Inflammatory macrophage treated with lipopolysaccharide for 1 hour (primary cell): ENCODE data around the gene IGFBP5.

Experiments used
- DNase-seq, 2 donors: peaks; one replicate each; pipeline ENCODE4 v3.0.0-alpha.2; 2020 to 2022

Gene IGFBP5

GRCh38 chr2:216713691-216714336 is 18.5 kb upstream of the IGFBP5 start:
- DNase-seq = no peak

- DNase-seq = no peak
These were observed 16.0 kb upstream of the IGFBP5 start for GRCh38 chr2:216711348-216711747.

DNA sequence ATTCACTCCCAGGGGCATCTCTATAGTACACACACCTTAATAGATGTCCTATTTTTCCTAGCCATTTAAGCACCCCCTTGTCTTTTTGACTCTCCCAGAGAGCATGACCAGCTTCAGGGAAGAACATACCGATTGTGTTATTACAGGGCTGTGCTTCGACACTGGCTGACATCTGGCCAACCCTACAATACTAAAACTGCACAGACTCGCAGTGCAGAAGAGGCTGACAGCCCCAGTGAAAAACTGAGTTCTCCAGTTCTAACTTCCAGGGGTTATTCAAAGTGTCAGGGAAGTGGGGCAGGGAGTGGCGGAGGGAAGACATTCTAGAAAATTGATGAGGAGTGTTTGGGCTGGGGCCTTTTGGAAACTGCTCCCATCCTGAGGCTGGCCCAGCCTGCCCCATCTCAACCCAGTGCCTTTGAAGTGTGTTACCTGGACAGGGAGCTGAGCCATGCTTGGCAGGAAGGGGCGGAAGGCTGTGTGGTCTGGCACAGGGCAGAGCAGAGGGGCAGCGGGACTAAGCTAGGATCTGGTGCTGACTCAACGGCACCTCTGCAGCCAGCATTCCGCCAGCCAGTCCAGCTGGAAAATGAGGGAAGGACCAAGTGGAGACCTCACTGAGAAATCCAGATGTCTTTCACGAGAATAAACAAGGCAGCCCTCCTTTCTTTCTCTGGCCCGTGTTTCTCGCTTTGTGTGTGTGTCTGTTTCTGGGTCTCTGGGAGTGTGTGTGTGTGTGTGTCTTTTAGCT is 15.4 kb upstream of the IGFBP5 start:
- no peak for DNase-seq

DNA sequence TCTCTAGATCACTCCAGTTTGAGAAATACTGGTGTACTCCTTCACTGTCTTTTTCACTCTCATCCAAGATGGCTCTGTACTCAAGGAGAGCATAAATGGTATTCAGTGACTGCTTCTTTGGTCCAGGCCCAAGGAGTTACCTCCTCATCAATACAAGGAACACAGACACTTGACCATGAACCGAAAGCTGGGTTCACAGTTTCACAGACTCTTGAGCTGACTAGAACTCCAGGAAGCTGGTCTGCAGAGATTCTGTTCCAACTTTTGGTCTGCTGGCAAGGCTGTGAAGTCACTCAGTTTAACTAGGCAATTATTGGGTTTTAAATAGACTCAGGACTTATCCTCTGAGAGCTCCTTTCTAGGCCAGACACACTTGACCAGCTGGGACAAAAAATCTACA is 7.4 kb upstream of the IGFBP5 start:
- no peak for DNase-seq

DNA sequence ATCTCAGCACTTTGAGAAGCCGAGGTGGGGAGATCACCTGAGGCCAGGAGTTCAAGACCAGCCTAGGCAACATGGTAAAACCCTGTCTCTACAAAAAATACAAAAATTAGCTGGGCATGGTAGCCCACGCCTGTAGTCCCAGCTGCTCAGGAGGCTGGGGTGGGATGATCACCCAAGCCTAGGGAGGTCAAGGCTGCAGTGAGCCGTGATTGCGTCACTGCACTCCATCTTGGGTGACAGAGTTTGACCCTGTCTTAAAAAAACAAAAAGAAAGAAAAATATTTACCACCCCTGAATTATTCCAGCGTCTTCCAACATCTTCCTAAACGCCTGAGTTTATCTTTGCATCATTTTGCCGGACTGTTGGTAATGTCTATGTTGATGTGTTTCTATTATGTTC is 6.2 kb upstream of the IGFBP5 start:
- no peak for DNase-seq

GRCh38 chr2:216700781-216701180 is 5.4 kb upstream of the IGFBP5 start:
- no peak for DNase-seq

DNA sequence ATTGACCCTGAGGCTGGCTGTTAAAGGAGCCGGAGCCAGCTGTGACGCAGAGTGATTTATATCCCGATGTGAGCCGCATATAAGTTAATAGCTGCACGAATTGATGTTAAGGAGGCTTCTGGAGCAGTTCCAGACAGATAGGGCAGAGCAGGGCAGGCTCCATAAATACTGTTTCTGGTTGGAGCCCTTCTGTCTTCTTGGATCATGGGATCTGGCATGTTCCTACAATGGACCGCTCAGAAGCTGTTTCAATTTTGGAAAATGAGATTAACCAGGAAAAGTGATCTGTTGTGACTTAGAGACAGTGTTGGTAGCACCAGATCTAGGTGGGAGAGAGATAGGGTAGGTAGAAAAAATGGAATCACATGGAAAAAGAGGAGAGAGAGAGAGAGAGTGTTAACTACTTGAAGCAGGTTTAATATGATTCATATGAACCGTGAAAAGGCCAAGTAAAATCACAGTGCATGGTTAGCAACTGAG is 4.8 kb upstream of the IGFBP5 start:
- no peak for DNase-seq

GRCh38 chr2:216698895-216699294 is 3.5 kb upstream of the IGFBP5 start:
- peak; percentile 34 to 41 for DNase-seq

DNA sequence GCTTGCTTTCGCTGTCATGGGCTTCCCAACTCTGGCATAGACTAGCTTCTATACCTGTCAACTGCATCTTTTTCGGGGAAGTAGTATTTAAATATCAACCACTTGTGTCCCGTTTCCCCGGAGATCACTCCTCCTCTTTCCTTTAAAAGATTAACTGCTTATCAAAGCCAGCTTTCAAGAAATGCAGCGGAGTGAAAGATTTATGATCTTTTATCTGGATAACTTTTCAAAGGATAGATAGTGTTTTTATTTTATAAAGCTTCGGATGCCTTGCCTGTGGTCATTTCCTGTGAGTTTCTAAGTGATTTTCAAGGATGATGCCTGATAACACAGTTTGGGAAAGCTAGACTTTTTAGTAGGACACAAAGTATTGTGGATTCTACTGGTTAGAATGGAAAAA is 2.9 kb upstream of the IGFBP5 start:
- no peak for DNase-seq

DNA sequence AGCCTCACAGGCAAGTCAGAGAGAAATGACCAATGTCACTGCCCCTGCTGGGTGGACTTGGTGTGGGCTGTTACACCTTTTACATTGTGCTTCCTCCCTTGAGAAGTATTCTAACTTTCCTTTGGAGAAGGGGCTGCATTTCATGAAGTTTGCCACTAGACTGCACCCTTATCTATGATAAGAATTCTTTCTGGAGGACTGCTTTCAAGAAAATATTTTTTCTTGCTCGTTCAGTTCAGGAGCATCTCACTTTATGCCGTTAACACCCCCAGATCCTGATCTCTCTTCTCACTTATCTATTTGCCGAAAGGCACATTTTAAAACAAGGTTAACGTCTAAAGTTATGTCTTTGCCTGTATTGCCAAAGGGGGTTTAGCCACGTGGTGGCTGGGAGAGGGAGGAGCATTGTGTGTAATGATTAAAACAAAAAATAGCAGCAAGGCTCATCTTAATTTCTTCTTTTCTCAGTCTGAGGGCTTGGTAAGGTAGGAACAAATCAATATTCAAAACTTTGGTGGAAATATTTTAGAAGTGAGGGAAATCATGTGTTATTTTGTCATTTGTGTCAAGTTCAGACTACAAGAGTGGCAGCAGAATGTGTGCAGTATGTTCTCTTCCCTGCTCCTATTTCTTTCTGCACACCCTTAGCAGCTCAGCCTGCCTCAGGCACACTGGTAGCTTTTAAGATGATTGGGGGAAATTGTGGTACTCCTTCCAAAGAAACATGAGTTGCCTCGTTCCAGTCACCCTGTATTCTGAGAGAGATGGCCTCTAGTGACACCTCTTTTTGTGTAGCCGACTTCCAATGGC is 1.6 kb upstream of the IGFBP5 start:
- no peak for DNase-seq

- DNase-seq = no peak
These were observed 972 bp upstream of the IGFBP5 start for GRCh38 chr2:216696321-216696720.

DNA sequence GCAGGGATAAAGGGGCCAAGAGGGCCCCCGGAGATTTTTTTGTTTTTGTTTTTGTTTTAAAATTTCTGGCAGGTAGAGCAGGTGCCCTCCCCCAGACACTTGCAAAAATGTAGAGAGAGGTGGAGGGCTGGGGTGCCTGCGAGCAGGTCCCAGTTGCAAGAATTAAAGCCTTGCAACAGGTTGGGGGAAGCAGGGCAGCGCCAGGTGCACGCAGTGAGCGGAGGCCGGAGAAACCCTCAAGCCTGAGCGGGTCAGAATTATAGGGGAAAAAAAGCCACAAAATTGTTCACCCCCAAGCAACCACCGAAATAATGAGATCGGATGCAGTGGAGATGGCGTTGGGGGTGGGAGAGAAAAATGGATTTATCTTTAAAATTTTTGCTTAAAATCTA is 527 bp downstream of the IGFBP5 start:
- DNase-seq = no peak

DNA sequence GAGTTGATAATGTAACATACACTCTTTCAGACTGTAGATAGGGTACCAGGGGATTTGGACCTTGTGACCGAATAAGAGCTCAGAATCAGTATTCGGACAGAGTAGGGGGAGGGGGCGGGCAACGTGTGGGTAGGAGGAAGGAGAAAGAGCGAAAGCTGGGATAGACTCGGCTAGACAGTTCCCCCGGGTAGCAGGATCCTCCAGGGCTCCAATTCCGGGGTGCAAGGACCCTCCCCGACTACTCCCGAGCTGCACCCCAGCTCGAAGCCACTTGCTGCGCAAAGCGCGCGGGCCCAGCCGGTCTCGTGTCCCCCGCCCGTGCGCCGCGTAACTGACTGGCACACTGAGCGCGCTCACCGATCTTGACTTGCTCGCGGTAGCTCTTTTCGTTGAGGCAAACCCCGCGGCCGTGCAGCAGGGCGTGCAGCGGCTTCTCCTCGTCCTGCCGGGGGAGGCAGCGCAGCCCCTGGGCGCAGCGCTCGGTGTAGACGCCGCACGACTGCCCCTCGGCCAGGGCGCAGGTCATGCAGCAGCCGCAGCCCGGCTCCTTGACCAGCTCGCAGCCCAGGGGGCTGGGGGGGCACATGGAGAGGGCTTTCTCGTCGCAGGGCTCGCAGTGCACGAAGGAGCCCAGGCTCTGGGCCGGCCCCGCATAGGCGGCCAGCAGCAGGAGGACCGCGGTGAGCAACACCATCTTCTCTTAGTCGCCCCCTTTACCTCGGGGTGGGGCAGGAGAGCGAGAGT is 1.1 kb downstream of the IGFBP5 start:
- no peak for DNase-seq

DNA sequence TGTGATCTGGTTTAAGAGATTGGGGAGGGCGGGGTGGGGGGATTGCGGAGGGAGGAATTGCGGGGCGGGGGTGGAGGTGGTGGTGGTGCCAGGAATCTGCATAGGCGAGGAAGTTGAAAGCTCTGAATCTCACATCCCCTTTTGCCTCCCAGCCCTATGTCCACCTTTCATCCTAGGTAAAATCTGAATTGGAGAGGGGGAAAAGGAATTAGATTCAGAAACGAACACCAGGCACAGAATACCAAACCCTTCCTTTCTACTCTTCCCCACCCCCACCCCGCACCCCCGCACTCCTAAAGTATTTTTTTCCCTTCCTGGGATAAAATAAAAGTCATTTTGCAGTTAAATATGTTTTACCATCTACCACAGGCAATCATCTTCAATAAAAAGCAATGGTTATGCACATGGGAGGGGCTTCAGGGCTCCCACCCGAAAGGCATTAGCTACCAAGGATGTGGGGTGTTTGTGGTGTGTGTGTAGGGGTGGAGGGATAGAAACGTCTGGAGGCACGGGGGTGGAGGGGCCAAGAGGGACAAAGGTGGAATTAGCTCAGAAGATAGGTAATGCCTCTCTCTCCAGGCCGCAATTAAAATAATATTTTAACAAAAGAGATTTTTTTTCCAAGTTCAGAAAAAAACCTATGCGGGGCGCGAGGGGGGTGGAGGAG is 1.8 kb downstream of the IGFBP5 start:
- no peak for DNase-seq

GRCh38 chr2:216692636-216693413 is 2.5 kb downstream of the IGFBP5 start:
- DNase-seq = no peak

GRCh38 chr2:216690853-216691741 is 4.3 kb downstream of the IGFBP5 start:
- DNase-seq = no peak

DNA sequence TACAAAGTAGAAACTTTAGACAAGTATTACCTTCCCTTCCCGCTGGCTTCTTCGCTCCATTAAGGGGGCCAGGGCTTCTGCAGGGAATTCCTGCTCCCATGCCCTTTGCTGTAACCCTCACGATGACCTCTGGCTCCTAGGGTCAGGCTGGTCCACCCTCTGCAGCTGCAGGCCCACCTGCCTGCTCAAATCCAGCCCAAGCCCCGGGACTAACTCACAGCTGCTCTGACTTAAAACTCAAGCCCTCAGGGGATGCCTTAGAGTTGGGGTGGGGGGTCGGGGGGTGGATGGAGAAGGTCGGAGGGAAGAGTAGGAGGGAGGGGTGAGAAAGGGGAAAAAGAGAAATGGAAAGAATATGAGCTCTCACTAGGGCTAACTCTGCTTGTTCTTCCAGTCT is 4.9 kb downstream of the IGFBP5 start:
- DNase-seq = no peak

GRCh38 chr2:216689397-216689796 is 6.0 kb downstream of the IGFBP5 start:
- DNase-seq = no peak

DNA sequence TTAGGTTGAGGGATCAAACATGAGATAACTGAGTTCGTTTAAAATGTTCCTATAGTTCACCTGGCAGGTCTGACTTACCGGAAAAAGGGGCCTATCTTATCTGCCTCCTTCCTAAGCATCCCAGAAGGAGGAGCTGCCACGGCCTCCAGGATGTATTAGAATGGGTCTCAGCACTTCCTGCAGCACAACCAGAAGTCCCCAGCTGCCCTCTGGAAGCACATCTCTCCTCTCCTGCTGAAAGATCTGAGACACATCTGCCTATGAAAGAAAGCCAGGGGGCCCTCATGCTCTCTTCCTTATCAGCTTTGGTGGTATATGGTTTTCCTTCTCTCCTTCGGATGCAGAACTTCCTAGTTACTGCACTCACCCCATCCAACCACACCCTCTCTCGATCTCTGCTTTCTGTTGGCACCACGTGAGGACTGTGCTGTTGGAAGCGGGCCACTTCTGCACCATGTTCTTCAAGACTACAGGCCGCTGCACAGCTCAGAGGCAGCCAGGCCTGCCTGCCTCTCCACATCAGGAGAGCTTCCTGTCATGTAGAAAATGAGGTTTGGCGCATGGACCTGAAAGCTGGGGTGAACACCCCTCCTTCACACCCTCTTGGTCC is 6.5 kb downstream of the IGFBP5 start:
- no peak for DNase-seq

- DNase-seq = no peak
These were observed 7.7 kb downstream of the IGFBP5 start for GRCh38 chr2:216687646-216688045.
